NCI-H1417 (cell line): ENCODE results near the gene SURF1.
"Not testable (repeated sequence)": the region's sequence is repeated elsewhere in the genome, so short reads cannot be mapped to it uniquely, and the experiment has no call there.

Source experiments
- DNase-seq, 3 experiments: peaks; one replicate each; lab custom pipeline; 2025; lab: John Stamatoyannopoulos, UW

The SURF1 gene

DNA sequence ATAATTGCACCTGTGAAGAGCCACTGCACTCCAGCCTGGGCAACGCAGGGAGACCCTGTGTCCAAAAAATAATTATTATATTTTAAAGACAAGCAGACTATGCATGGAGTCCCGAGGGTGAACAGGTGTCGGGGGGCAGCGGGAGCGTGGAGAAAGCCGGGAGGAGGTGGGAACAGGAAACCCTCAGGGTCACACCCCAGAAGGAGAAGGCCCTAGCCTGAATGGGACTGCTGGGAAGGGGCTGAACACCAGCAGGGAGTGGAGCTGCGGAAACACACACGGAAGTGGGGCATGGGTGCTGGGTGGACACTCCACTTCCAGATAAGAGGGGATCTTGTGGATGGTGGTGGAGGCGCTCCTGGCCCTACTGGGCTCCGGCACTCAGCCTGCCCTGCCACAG is 33.1 kb downstream of the SURF1 start:
- DNase-seq = no peak

- DNase-seq = no peak
These were observed 33.6 kb downstream of the SURF1 start for GRCh38 chr9:133322701-133323100.

GRCh38 chr9:133321411-133321935 is 34.8 kb downstream of the SURF1 start:
- no peak for DNase-seq

GRCh38 chr9:133320421-133320881 is 35.8 kb downstream of the SURF1 start:
- no peak for DNase-seq

- DNase-seq = not testable (repeated sequence)
These were observed 38.7 kb downstream of the SURF1 start for GRCh38 chr9:133317551-133317950.

DNA sequence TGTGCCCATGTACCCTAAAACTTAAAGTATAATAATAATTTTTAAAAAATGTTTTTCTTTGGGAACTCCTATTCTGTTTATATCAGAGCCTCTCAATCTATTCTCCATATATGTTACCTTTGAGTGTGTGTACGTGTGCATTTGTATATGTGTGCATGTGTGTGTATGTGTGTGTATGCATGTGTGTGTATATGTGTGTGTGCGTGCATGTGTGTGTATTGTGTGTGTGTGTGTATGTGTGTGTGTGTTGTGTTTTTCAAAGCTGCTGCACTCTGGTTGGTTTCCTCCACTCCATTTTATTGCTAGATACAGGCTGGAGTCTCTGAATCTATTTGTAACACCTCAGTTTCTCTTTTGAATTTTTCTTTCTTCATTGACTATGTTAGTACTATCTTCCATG is 40.3 kb downstream of the SURF1 start:
- DNase-seq = no peak

GRCh38 chr9:133309608-133310007 is 46.7 kb downstream of the SURF1 start:
- DNase-seq = no peak

DNA sequence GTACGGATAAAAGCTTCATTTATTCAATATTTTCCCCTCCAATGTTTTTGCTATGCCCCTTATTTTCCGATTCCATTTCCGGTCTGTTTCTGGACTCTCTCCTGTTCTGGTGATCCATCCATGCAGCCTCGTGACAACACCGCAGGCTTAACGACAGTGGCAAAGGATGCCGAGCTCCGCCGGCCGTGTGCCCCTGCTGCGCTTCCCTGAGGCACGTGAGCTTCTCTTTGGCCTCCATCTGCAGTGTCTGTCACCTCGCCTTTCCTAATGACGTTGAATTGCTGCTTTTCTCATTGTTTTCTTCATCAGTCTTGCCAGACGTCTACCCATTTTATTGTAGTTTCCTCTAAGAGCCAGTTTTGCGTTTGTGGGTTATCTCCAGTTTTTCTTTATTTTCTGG is 49.0 kb downstream of the SURF1 start:
- no peak for DNase-seq

GRCh38 chr9:133306242-133307204 is 49.8 kb downstream of the SURF1 start:
- no peak for DNase-seq

DNA sequence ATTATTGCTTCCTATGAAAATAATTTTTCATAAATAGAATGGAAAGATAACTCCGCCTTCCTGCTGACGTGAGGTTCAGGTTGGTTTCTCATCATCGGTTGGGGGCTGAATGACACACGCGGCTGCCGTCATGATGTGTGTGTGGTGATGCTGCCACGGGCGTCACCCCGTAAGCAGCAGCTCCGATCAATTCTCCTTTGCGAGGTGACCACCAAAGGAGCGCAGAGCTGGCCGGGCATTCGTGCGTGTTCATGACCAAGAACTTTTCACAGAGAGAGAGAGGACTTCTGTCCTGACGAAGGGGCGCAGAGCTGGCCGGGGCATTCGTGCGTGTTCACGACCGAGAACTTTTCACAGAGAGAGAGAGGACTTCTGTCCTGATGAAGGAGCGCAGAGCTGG is 50.6 kb downstream of the SURF1 start:
- no peak for DNase-seq

GRCh38 chr9:133304477-133305377 is 51.6 kb downstream of the SURF1 start:
- no peak for DNase-seq

- DNase-seq = no peak
These were observed 52.2 kb downstream of the SURF1 start for GRCh38 chr9:133304158-133304470.

DNA sequence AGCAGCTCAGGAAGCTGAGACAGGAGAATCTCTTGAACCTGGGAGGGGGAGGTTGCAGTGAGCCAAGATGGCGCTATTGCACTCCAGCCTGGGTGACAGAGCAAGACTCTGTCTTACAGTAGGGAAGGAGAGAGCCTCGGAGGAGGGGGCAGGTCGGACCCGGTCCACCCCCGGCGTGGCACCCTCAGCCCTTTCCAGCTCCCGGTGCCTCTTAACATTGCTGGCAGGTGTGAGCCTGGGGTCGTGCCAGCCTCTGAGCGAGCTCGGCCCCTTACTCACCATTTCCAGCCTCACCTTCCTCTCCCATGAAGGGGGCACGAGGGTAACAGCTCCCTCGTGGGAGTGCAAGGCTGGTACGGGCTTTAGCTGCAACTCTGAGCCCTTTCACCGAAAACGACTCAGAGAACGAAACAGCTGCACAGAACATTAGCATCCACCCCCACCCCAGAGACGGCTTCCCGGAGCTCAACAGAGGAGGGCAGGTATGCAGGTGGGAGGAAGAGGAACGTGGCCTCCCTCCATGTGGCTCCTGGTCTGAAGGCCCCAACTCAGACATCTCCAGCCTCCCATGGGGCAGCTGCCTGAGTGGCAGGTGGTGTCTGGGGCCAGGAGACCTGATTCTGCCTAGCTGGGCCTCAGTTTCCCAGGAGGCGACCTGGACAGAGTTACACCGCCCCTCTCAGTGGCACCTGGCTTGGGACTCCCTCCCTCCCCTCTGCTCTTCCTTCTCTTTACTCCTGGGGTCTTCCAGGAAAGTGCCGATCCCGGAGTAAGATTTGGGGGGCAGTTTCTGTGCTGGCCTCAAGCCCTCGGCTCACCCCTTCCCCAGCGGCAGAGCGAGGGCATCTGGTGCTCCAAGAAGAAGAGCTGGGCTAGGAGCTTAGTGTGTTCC is 52.8 kb downstream of the SURF1 start:
- no peak for DNase-seq
